Ishikawa (cell line): Measurements from ENCODE around the gene CRTC1.

ENCODE experiments used
- CEBPB ChIP-seq: IDR thresholded peaks from 2 replicates; pipeline ENCODE4 v1.6.1; 2012
- NFIC ChIP-seq: IDR thresholded peaks from 2 replicates; pipeline ENCODE4 v1.6.1; 2012

DNA sequence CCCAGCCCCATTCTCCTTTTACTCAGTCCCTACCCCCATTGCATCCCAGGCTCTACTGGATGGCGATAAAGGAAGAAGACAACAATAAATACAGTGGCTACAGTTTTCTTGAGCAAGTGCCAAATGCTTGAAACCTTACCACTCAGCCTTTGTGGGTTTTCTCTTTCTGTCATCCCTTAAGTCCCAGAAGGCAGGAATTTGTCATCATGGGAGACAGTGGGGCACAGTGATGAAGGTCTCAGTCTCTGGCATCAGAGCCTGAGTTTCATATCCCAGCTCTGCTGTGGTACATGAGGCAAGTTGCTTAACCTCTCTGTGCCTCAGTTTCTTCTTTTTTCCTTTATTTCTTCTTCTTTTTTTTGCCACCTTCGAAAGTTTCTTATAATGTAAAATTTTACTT lies 112.8 kb downstream of the CRTC1 start:
- TF ChIP-seq CEBPB (no peak), NFIC (no peak)
